H1 (cell line): ENCODE results near the gene NPIPB8. TPM values are rescaled to one million over a fixed set of nuclear protein-coding genes. Genes with fewer than 3 reads are reported as not detected.

ENCODE experiments used
- CTCF ChIA-PET: fragments of 300-600 bp; sonication (Branson Sonifier 250); formaldehyde crosslinking; loops from one replicate; lab custom pipeline; 2021; ENCODE audit not compliant: partially characterized antibody; lab: Charles Lee
- POLR2A ChIA-PET: fragments of 300-600 bp; sonication (Branson Sonifier 250); formaldehyde crosslinking; loops from one replicate; lab custom pipeline; 2021; ENCODE audit warnings: inconsistent platforms; ENCODE audit not compliant: partially characterized antibody; lab: Charles Lee
- DNase-seq, 2 experiments: peaks; one replicate each; pipeline versions ENCODE4 v3.0.0 to v3.0.0-alpha.2; 2010 to 2022; ENCODE audit warnings: low spot score in 2 of 2, low read depth in 1 of 2, mixed read lengths in 1 of 2
- FAIRE-seq: peaks from 2 replicates; lab custom pipeline; 2011; peaks lifted over from hg19 to GRCh38; lab: Jason Lieb, UNC
- H2AFZ ChIP-seq: 2 replicates; pipeline ENCODE4 v1.8.1; 2012; ENCODE audit warnings: low read length, inconsistent platforms
- H2AK5ac ChIP-seq: 2 replicates; pipeline ENCODE4 v1.6.1; 2013; ENCODE audit warnings: low read depth, low read length
- H2BK120ac ChIP-seq: replicated peaks from 2 replicates; pipeline ENCODE3; 2013; ENCODE audit warnings: low read depth, low read length, inconsistent platforms
- H2BK12ac ChIP-seq: 2 replicates; pipeline ENCODE4 v1.6.1; 2013; ENCODE audit warnings: low read depth, low read length
- H2BK15ac ChIP-seq: 2 replicates; pipeline ENCODE4 v1.6.1; 2013; ENCODE audit warnings: low read length
- H2BK20ac ChIP-seq: 2 replicates; pipeline ENCODE4 v1.6.1; 2013; ENCODE audit warnings: low read length
- H2BK5ac ChIP-seq: 2 replicates; pipeline ENCODE4 v1.6.1; 2013; ENCODE audit warnings: low read depth, low read length
- H3K14ac ChIP-seq: 2 replicates; pipeline ENCODE4 v1.6.1; 2013; ENCODE audit warnings: inconsistent platforms; ENCODE audit not compliant: insufficient read length
- H3K18ac ChIP-seq: 2 replicates; pipeline ENCODE4 v1.6.1; 2013; ENCODE audit warnings: low read length; ENCODE audit errors: extremely low read depth
- H3K23ac ChIP-seq: 2 replicates; pipeline ENCODE4 v1.6.1; 2013; ENCODE audit warnings: inconsistent platforms; ENCODE audit not compliant: insufficient read length
- H3K23me2 ChIP-seq: 2 replicates; pipeline ENCODE4 v1.6.1; 2013; ENCODE audit warnings: low read depth, low read length
- H3K27ac ChIP-seq: 2 replicates; pipeline ENCODE4 v1.6.1; 2011; ENCODE audit warnings: low read depth, low read length, inconsistent platforms
- H3K27me3 ChIP-seq, 4 experiments: replicated peaks in 1 of 4; 1 replicate in 1 of 4; 2 replicates in 3 of 4; pipeline versions ENCODE4 v1.6.1 to v1.8.1; 2011 to 2013; ENCODE audit warnings: low read length in 3 of 4, mild to moderate bottlenecking in 3 of 4, inconsistent platforms in 2 of 4, mixed read lengths in 2 of 4, moderate library complexity in 1 of 4; ENCODE audit not compliant: control insufficient read depth in 3 of 4, insufficient read depth in 3 of 4; ENCODE audit errors: extremely low read depth in 1 of 4
- H3K36me3 ChIP-seq, 4 experiments: 2 replicates each; pipeline versions ENCODE4 v1.6.1 to v1.8.1; 2011 to 2013; ENCODE audit warnings: mild to moderate bottlenecking in 4 of 4, low read length in 3 of 4, moderate library complexity in 2 of 4, control low read depth in 1 of 4, inconsistent platforms in 1 of 4; ENCODE audit not compliant: insufficient read depth in 4 of 4, control insufficient read depth in 2 of 4
- H3K4ac ChIP-seq: replicated peaks from 2 replicates; pipeline ENCODE3; 2013; ENCODE audit warnings: low read length, low read depth, mixed read lengths, inconsistent platforms; ENCODE audit not compliant: insufficient read length
- H3K4me1 ChIP-seq, 4 experiments: replicated peaks in 1 of 4; 1 replicate in 1 of 4; 2 replicates in 3 of 4; pipeline versions ENCODE4 v1.6.1 to v1.8.1; 2011 to 2013; ENCODE audit warnings: low read length in 3 of 4, inconsistent platforms in 2 of 4, mixed read lengths in 1 of 4; ENCODE audit not compliant: insufficient read depth in 4 of 4, control insufficient read depth in 3 of 4
- H3K4me2 ChIP-seq, 2 experiments: 2 replicates each; pipeline versions ENCODE4 v1.6.1 to v1.8.1; 2011 to 2013; ENCODE audit warnings: low read depth in 2 of 2, low read length in 2 of 2, control low read depth in 1 of 2, inconsistent platforms in 1 of 2, mild to moderate bottlenecking in 1 of 2; ENCODE audit not compliant: insufficient read depth in 1 of 2
- H3K4me3 ChIP-seq, 4 experiments: fragments of 200-600, 300-600 bp in 1 of 4; sonication (generic), shearing (Covaris generic), sonication (Bioruptor Twin) in 1 of 4; 2 replicates each; pipeline versions ENCODE4 v1.5.1 to v1.8.1; 2011 to 2016; ENCODE audit warnings: low read length in 4 of 4, low read depth in 3 of 4, control low read depth in 2 of 4, inconsistent platforms in 2 of 4, mild to moderate bottlenecking in 2 of 4, mixed read lengths in 1 of 4, moderate library complexity in 1 of 4; ENCODE audit not compliant: insufficient read depth in 2 of 4; ENCODE audit errors: extremely low read depth in 1 of 4
- H3K56ac ChIP-seq: replicated peaks from 2 replicates; pipeline ENCODE3; 2013; ENCODE audit warnings: low read depth, mild to moderate bottlenecking, mixed read lengths, low read length, inconsistent platforms; ENCODE audit not compliant: insufficient read length
- H3K79me1 ChIP-seq: 2 replicates; pipeline ENCODE4 v1.6.1; 2013; ENCODE audit warnings: low read depth, low read length, control low read depth
- H3K79me2 ChIP-seq, 2 experiments: 2 replicates each; pipeline versions ENCODE4 v1.6.1 to v1.8.1; 2012 to 2013; ENCODE audit warnings: low read length in 2 of 2, mild to moderate bottlenecking in 2 of 2, inconsistent platforms in 1 of 2; ENCODE audit not compliant: insufficient read depth in 2 of 2, control insufficient read depth in 1 of 2
- H3K9ac ChIP-seq, 4 experiments: replicated peaks in 1 of 4; 1 replicate in 1 of 4; 2 replicates in 3 of 4; pipeline versions ENCODE4 v1.6.1 to v1.8.1; 2011 to 2013; ENCODE audit warnings: low read depth in 3 of 4, low read length in 3 of 4, control low read depth in 2 of 4, mild to moderate bottlenecking in 2 of 4, moderate library complexity in 2 of 4, inconsistent platforms in 1 of 4; ENCODE audit errors: extremely low read depth in 1 of 4
- H3K9me3 ChIP-seq, 2 experiments: 2 replicates each; pipeline versions ENCODE4 v1.6.1 to v1.8.1; 2012 to 2013; ENCODE audit warnings: mild to moderate bottlenecking in 2 of 2, moderate library complexity in 2 of 2, control low read depth in 1 of 2, inconsistent platforms in 1 of 2, low read depth in 1 of 2, low read length in 1 of 2, mixed read lengths in 1 of 2; ENCODE audit not compliant: insufficient read depth in 2 of 2
- H4K20me1 ChIP-seq, 2 experiments: replicated peaks in 1 of 2; 2 replicates each; pipeline versions ENCODE3 to v1.8.1; 2011 to 2013; ENCODE audit warnings: inconsistent platforms in 2 of 2, low read length in 2 of 2, mild to moderate bottlenecking in 1 of 2; ENCODE audit not compliant: insufficient read depth in 2 of 2, control insufficient read depth in 1 of 2
- H4K5ac ChIP-seq: 2 replicates; pipeline ENCODE4 v1.6.1; 2013; ENCODE audit warnings: low read length, low read depth, mixed read lengths, inconsistent platforms; ENCODE audit not compliant: insufficient read length
- H4K8ac ChIP-seq: 2 replicates; pipeline ENCODE4 v1.8.0; 2013; ENCODE audit warnings: mild to moderate bottlenecking, moderate library complexity, low read length, inconsistent platforms; ENCODE audit not compliant: insufficient read depth; ENCODE audit errors: extremely low read depth
- H4K91ac ChIP-seq: replicated peaks from 2 replicates; pipeline ENCODE3; 2013; ENCODE audit warnings: low read length, mixed read lengths, inconsistent platforms; ENCODE audit not compliant: insufficient read length
- CHD1 ChIP-seq: IDR thresholded peaks from 2 replicates; pipeline ENCODE4 v1.6.1; 2012; ENCODE audit warnings: low read depth, low read length, improper control_type of control experiment
- CHD2 ChIP-seq: IDR thresholded peaks from 2 replicates; pipeline ENCODE4 v1.6.1; 2012; ENCODE audit warnings: low read length, improper control_type of control experiment
- CTBP2 ChIP-seq: IDR thresholded peaks from 2 replicates; pipeline ENCODE4 v1.7.0; 2011; ENCODE audit warnings: borderline replicate concordance, mild to moderate bottlenecking, moderate library complexity, mixed read lengths, low read length; ENCODE audit not compliant: insufficient read depth, insufficient read length
- NRF1 ChIP-seq: IDR thresholded peaks from 2 replicates; pipeline ENCODE4 v1.6.1; 2011; ENCODE audit warnings: mild to moderate bottlenecking, low read depth, low read length, improper control_type of control experiment
- RBBP5 ChIP-seq: IDR thresholded peaks from 2 replicates; pipeline ENCODE4 v1.7.1; 2012; ENCODE audit warnings: low read depth, mild to moderate bottlenecking, inconsistent platforms, low read length, moderate library complexity, borderline replicate concordance
- RNF2 ChIP-seq: fragments of 200-900, 300-1000 bp; sonication (generic); IDR thresholded peaks from 2 replicates; pipeline ENCODE4 v1.7.1; 2016; ENCODE audit warnings: borderline replicate concordance, low read depth, mild to moderate bottlenecking, antibody characterized with exemption, low read length; ENCODE audit not compliant: poor library complexity, severe bottlenecking; ENCODE audit errors: missing control alignments
- SAP30 ChIP-seq: fragments of 300-600 bp; sonication (generic); IDR thresholded peaks from 2 replicates; pipeline ENCODE4 v1.7.1; 2012; ENCODE audit warnings: low read length, moderate library complexity, mild to moderate bottlenecking, inconsistent platforms; ENCODE audit not compliant: insufficient read depth, insufficient replicate concordance
- SRF ChIP-seq: IDR thresholded peaks from 2 replicates; pipeline ENCODE4 v1.6.1; 2011; ENCODE audit warnings: mild to moderate bottlenecking, low read depth, low read length, moderate library complexity
- TAF1 ChIP-seq: IDR thresholded peaks from 2 replicates; pipeline ENCODE4 v1.6.1; 2011; ENCODE audit warnings: mild to moderate bottlenecking, low read depth, low read length
- YY1 ChIP-seq: IDR thresholded peaks from 2 replicates; pipeline ENCODE4 v1.6.1; 2011; ENCODE audit warnings: low read depth, mild to moderate bottlenecking, low read length
- WGBS, 2 experiments: shearing (Covaris generic) in 1 of 2; methylation state at CpG; one replicate each; pipeline versions ENCODE4 v1.1.6 to v1.1.7; 2013 to 2015; ENCODE audit warnings: low lambda C conversion rate in 2 of 2, mixed read lengths in 2 of 2, inconsistent platforms in 1 of 2, low coverage in 1 of 2, missing lambda C conversion rate in 1 of 2; ENCODE audit not compliant: insufficient replicate concordance in 2 of 2, insufficient coverage in 1 of 2, insufficient read length in 1 of 2; ENCODE audit errors: extremely low coverage in 1 of 2, missing lambda C conversion rate in 1 of 2; 5-methylcytosine and 5-hydroxymethylcytosine counted together
- polyA plus RNA-seq, 7 experiments: library from polyadenylated mRNA; depleted of rRNA in 3 of 7; stranded (reverse) in 5 of 7; unstranded in 2 of 7; fragments of >200 nt in 5 of 7; fragments of 200-250 nt in 2 of 7; gene quantifications; 1 replicate in 5 of 7; 2 replicates in 1 of 7; 4 replicates in 1 of 7; pipeline versions ENCODE4 v1.2.1 to v1.2.3, GENCODE V29; 2011 to 2013; ENCODE audit warnings: missing spikeins in 2 of 7, mixed read lengths in 2 of 7
- total RNA-seq: library from RNA; stranded (reverse); fragmentation: NEBNext Ultra II Directional; extraction: Animal tissue kit (Norgen Biotek cat#: 25700); gene quantifications from 2 replicates; pipeline ENCODE4 v1.2.1, GENCODE V29; 2021
- TF ChIP-seq, protein P1 (sequence below): IDR thresholded peaks from 2 replicates; pipeline ENCODE4 v1.6.1; 2012; ENCODE audit warnings: low read length, inconsistent platforms

The NPIPB8 gene
- total and polyA plus RNA-seq, 2 of the 8 experiments (the other 6 are each of a cell fraction or from before 2014, with no cell fraction given): 0.05 TPM; not detected in 1

GRCh38 chr16:28607116-28607623, 30.7 kb upstream of the NPIPB8 start:
- CTCF ChIA-PET: interaction anchor here (0.8 to 1.0 kb wide), 2 partner anchors 10 to 16 kb away, joined by 3 read pairs; no protein-coding TSS in a partner anchor
- Histone ChIP-seq H3K4me3 (no peak overlapping the region), H3K23me2 (no peaks in the 10 kb centered on the region), H3K27me3 (no peaks in the 10 kb centered on the region), H3K79me2 (no peaks in the 10 kb centered on the region), H3K14ac (no peak overlapping the region), H4K8ac (no peak overlapping the region), H2BK20ac (no peak overlapping the region), H3K18ac (no peak overlapping the region), H2BK5ac (no peak overlapping the region), H3K9me3 (no peaks in the 10 kb centered on the region), H4K5ac (no peak overlapping the region), H2AFZ (no peak overlapping the region), H3K9ac (no peak overlapping the region), H2BK120ac (no peak overlapping the region), H3K27ac (no peak overlapping the region), H3K4ac (no peak overlapping the region), H3K36me3 (no peaks in the 10 kb centered on the region), H3K79me1 (no peaks in the 10 kb centered on the region), H3K4me2 (no peak overlapping the region), H3K56ac (no peak overlapping the region), H2BK12ac (no peak overlapping the region), H4K91ac (no peak overlapping the region), H4K20me1 (no peaks in the 10 kb centered on the region), H2AK5ac (no peak overlapping the region), H3K23ac (no peak overlapping the region), H2BK15ac (no peak overlapping the region), H3K4me1 (peaks cover 0 to 16% (median 6%) of the 10 kb centered on the region in 4 experiments; a peak in 3 of 7 replicates)
- 93% methylated on average over 9 of the region's 9 CpGs; no CpG with 5 or more reads in 1 of the 2 experiments for WGBS, 2 experiments
- FAIRE-seq (no peak), DNase-seq (no peak)
- POLR2A ChIA-PET: interaction anchor here (0.6 kb wide), 1 partner anchor 532 kb away, joined by 3 read pairs; no protein-coding TSS in a partner anchor
- TF ChIP-seq CHD1: no peak
- TF ChIP-seq YY1: no peak
- TF ChIP-seq CHD2: no peak
- TF ChIP-seq, protein P1, sequence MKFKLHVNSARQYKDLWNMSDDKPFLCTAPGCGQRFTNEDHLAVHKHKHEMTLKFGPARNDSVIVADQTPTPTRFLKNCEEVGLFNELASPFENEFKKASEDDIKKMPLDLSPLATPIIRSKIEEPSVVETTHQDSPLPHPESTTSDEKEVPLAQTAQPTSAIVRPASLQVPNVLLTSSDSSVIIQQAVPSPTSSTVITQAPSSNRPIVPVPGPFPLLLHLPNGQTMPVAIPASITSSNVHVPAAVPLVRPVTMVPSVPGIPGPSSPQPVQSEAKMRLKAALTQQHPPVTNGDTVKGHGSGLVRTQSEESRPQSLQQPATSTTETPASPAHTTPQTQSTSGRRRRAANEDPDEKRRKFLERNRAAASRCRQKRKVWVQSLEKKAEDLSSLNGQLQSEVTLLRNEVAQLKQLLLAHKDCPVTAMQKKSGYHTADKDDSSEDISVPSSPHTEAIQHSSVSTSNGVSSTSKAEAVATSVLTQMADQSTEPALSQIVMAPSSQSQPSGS: no peak
- no peak for TF ChIP-seq NRF1
- TF ChIP-seq TAF1: no peak
- TF ChIP-seq SRF: no peak
- TF ChIP-seq SAP30: no peak
- no peak for TF ChIP-seq RNF2
- TF ChIP-seq RBBP5: no peak
- TF ChIP-seq CTBP2: no peak
